HG02798 (cell line): ENCODE data around the gene CCDC187.

Experiments
- ATAC-seq: cut with Tn5 transposase; IDR thresholded peaks from one replicate; pipeline ENCODE4 v1.9.1; 2021; ENCODE audit warnings: mild to moderate bottlenecking; ENCODE audit not compliant: unreplicated experiment, poor library complexity

CCDC187 gene

DNA sequence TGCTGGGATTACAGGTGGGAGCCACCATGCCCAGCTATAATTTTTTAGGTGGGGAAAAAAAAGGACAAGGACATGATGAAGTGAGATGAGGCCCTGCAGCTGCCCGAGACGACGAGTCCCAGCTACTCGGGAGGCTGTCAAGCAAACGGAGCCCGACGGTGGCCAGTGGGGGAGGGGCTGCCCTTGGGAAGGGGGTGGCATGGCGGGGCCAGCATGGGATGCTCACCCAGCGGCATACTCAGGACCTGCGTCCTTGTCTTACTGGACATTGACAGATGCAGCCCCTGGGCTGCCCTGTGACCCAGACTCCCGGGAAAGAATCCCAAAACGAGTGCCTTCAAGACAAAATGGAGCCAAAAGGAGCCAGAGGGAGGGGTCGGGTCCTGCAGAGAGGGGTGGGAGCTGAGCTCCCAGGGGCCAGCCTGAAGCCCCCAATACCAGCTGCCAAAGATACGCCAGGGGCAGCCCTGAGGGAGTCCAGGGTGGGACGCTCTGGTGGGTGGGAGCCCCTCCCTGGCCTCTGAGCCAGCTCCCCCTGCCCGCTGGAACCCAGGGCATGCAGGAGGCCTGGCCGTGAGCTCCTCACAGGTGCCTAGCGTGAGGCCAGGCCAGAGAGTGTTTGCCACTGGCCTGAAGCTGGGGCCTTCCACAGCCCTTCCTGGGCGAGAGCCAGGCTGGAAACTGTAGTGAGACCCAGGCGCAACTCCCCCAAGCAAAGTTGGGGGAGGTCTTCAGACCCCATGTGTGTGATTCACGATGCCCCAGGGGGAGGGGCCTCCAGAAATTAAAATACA lies 15.7 kb downstream of the CCDC187 start:
- no peak for ATAC-seq

DNA sequence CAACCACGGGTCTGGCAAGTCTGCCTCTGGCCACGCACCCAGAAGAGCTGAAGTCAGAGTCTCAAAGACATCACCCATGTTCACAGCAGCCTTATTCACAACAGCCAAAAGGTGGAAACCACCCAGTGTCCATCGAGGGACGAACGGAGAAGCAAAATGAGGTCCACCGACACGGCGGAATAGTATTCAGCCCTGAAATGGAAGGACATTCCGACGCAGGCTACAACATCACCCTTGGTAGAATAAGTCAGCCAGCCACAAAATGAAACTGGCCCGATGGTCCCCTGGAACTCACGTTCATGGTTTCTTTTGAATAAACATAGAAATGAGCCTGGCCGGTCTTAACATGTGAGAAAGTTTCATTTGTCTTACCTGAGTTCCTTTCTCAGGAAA lies 16.9 kb downstream of the CCDC187 start:
- ATAC-seq: no peak

DNA sequence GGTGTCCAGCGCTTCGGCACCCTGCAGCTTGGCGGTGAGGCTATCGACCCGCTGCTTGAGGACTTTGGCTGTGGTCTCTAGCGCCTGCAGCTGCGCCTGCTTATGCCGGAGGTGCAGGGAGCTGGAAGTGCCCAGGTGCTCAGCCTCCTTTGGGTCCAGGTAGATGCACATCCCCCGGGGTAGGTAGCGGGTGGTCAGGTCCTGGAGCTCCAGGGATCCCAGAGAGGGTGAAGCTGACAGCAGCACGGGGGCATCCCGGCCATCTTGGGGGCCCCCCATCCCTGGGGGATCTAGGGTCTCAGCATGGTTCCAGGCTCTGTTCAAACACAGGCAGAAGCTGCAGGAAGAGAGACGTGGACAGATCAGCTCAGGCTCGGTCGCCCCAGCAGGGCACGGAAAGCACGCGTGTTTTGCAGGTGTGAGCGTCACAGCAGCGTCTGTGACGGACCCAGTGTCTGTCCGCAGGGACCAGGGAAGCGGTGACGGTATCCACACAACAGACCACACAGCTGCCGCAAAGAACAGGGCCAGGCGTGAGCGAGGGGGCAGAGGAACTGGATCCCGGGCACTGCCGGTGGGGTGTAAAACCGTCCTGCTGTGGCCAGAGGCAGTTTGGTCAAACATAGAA lies 17.4 kb downstream of the CCDC187 start:
- no peak for ATAC-seq

DNA sequence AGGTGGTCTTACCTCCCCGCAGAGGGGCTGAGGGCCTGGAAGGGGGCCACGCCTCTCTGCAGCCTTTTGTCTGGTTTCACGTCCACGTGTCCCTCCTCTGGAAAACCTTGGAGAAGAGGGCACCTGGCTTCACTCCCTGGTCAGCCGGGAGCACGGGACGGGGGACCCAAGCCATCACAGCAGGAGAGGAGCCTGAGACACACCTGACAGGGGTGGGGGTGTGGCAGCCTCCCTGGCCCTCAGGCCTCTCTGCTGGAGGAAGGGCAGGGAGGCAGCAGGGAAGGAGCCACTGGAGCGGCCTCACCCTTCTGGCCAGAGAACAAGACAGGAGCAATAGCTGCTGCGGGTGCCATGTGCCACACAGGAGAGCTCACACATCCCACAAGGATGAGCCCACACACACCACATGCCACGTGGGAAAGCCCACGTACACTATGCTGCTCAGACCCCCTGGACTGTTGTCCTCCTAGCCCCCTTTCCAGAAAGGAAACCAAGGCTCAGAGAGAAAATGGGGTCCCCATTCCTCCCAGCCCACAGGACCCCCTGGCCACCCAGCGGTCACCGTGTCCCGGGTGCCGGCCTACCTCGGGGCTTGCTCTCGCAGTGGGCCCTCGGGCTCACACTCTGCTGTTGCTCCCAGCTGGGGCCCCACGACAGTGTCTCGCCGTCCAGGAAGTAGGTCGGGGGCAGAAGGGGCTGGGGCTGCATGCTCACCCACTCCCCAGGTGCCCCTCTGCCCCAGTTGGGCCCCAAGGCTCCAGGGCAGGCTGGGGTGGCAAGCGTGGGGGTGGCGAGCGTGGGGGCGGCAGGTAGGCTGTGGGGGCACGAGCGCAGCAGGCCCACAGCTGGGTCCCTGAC lies 18.2 kb downstream of the CCDC187 start:
- ATAC-seq: no peak

DNA sequence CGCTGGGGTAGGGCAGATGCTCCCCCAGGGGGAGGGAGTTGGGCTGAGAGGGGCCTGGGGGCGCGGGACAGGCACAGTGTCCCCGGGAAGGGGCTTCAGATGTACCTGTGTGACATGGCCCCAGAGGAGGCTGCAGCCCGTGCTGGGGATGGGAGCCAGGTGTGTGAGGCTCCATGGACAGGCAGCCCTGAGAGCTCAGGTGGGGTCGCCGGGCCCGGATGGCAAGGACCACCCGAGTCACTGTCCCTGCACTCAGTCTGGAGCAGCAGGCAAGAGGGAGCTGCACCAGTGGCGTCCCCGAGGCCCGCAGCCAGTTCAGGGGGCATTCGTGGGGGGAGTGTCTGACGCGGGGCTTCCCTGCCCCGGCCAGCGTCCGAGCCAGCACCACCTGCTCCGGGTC lies 18.9 kb downstream of the CCDC187 start:
- no peak for ATAC-seq

DNA sequence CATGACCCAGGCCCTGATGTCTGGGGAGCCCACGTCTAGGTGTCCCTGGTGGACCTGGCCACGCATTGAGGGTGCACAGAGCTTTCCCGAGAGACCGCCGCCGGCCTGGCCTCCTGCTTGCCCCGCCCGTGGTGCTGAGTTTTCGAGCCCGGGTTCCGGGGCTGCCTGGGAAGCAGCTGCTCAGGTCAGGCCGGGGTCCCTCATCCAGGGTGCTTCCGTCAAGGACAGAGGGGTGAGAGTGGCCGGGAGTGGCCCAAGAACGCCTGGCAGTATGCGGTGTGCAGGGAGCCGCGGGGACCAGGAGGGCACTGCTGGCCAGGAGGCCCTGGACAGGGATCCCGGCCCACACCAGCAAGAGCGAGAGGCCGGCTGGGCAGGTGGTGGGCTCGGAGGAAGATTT lies 19.6 kb downstream of the CCDC187 start:
- no peak for ATAC-seq

DNA sequence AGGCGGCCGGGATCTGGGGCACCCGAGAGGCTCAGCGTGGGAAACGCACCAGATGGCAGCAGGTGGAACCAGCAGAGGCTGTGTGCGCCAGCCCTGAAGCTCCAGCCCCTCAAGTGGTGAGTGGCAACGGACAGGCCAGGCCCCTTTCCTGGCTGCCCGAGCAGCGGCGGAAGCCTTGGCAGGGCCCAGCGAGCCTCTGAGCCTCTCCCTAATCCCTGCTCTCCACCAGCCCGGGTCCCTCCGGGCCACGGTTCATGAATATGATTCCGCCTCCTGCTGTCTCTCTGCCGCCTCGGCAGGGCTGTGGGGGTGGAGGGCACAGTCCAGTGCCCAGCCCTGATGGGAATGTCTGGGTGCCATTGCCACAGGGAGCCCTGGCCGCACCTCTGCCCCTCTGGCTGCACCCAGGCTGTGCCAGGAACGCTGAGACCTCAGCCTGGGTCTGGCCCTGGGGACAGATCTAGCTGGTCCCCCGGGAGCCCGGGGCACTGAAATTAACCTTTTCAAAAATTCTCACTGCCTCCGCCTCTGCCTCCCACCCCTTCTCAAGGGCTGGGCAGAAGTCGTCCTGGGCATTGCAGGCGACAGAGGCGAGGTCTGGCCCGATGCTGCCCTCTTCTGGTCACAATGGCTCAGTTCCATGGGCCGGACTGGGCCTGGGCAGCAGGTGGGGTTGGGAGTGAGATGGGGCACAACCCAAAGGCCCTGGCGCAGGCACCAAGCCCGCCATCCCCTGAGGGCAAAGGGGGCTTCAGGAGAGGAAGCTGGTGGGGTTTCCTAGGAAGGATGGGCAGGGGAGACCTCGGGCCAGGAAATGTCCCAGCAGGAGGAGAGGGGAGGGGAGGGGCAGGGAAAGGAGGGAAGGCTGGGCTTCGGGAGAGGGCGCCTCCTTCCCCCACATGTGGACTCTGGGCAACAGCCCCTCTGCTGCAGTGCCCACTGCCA lies 20.3 kb downstream of the CCDC187 start:
- peak; percentile 71 for ATAC-seq

DNA sequence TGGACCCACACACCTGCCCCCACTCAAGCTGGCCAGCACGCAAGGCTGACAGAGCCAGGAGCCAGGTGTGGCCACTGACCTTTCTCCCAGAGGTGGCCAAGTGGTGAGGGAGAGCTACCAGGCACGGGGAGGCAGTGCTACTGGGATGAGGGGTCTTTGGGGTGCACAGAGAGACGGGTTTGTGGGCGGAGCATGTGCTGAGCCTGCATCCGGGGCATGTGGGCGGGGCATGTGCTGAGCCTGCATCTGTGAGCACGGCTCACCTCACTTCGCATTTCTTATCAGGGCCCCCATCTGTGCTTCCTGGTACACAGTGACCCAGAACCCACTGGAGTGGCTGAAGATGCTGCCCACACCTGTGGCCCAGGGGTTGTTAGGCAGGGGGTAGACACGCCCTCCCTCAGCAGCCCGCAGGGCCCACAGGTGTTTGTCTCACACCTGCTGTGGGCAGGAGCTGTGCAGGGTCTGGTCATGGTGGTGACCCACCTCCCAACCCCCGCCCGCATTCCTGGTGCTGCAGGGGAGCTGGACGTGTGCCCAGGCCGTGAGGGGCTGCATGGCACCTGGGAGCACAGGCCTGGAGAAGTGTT lies 21.5 kb downstream of the CCDC187 start:
- ATAC-seq: no peak

DNA sequence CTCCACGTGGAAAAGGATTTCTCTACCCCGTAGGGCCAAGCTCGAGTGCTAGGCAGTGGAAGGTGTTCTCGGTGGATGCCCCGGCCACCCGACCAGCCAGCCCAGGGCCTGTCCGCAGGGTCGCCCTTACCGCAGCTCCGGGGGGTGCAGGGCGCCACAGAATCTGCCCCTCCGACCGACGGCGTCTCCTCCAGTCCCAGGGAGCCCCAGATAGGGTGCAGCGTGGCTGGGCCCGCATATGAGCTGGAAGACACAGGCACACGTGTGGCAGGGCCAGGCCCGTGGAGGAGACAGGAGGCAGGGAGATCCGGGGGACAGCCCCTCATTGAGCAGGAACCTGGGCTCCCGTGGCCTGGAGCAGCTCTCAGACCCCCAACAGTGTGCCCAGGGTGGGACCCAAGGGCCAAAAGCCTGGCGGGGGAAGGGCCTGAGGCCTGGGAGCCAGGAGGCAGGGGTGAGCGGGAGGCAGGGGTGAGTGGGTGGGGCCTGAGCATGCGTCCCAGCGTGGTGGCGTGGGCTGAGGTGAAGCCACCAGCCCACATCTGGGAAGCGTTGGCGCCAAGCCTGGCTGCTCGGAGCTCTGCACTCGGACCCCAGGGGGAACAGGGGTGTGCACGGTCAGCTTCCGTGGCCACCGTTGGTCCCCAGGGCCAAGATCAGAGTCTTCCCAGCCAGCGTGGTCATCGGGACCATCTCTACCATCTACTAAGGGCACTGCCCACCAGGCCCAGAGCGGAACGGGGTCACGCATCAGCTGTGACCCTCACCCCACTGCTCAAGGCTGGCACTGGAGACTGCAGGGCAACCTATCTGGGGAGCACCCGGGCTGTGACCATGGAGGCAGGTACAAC lies 22.2 kb downstream of the CCDC187 start:
- no peak for ATAC-seq

DNA sequence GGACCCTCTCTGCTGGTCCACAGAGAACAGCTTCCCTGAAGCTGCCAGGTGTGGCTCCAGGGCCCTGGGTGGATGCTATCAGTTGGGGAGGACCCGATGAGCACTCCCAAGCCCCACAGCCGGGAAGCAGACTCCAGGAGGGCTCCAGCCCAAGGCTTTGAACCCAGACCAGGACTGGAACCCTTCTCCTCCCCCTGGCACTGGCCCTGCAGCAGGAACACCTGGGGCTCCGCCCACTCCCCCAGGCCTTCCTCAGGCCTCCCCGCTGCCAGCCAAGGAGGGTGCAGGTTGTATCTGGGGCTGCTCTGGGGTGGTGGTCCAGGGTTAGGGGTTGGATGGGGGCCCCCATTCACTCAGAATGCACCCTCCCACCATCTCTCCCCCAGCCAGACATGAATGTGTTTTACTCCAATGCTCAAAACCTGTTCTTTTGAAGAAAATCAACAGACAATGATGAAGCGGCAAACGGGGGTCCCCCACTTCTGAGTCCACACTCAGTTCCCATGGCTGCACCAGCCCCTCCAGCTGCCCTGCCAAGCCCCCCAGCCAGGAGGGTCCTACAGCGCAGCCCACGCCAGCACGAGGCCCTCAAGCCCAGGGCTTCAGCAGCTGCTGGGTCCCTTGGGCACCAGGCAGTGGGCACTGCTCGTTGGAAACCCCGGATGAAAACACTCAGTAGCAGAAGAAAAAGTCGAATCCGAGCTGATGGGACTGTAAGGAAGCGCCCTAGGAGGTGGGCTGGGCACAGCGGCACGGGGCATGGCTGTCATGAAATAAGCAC lies 23.2 kb downstream of the CCDC187 start:
- no peak for ATAC-seq

DNA sequence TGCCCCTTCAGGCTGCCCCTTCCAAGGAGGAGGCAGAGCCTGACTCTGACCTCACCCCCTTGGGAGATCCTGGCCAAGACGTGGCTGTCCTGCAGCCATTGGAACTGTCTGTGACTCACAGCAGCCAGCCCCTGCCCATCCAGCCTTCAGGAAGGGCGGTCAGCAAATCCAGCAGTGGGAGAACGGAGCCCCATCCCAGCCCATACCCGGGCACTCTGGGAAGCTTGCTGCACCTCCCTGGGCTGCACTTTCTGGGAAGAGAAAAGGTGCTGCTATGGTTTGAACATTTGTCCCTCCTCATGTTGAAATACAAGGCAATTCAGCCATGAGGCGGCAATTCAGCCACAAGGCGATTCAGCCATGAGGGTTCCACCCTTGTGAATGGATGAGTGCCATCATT lies 24.4 kb downstream of the CCDC187 start:
- no peak for ATAC-seq

DNA sequence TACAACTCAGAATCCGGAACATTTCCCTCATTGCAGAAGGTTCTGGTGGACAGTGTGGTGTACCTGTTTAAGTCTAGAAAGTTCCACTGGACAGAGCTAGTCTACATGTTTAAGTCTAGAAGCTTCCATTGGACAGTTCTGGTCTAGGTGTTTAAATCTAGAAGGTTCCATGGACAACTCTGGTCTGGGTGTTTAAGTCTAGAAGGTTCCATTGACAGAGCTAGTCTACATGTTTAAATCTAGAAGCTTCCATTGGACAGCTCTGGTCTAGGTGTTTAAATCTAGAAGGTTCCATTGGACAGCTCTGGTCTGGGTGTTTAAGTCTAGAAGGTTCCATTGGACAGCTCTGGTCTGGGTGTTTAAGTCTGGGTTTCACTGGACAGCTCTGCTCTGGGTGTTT lies 25.0 kb downstream of the CCDC187 start:
- ATAC-seq: no peak

DNA sequence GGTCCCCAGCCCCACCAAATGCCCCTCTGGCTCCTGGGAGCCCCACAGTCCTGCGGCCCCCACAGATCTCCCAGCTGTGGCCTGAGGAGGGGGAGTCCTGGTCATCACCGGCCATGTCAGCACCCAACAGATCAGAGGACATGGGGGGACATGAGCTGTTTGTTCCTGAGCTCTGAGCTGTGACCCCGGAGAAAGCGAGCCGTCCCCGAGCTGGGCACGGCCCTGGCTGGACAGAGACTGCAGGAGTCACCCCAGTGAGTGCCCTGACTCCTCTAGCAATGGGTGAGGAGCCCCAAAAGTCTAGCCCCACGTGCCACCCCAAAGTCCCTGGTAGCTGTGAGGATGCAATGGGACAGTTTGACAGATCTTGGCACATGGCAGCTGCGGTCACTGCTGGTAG lies 25.7 kb downstream of the CCDC187 start:
- ATAC-seq: no peak

DNA sequence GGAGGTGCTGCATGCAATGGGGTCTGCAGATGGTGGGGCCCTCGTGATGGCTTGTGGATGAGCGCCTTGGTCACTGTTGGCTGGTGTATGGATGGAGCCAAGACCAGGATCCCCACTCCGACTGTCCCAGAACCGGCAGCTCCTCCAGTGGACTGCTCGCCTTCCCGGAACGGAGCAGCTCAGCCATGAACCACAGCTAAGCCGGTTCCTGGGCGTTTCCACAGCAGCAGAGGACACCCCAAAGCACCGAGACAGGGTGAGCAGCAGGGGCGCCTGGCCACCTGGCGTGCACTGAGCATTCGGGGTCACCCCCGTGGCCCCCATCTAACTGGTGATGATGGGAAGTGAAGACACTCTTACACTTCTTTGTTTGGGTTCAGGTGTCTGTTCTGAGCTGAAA lies 26.1 kb downstream of the CCDC187 start:
- ATAC-seq: no peak

DNA sequence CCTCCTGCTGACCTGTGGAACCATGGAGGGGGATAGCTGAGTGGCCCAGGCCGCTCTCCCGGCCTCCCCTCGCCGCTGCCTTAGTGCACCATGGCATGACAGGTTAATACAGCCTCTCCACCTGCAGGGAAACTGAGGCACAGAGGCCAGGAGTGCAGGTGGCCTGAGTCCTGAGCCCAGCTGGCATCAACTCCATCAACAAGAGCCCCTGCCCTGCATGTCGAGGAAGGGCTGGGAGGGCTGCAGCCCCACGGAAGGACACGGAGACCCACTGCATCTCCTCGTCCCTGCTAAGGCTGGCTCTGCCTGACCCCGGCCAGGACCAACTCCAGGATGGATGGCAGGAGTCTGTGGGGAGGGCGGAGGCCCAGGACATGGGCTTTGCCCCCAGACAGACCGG lies 27.2 kb downstream of the CCDC187 start:
- no peak for ATAC-seq

DNA sequence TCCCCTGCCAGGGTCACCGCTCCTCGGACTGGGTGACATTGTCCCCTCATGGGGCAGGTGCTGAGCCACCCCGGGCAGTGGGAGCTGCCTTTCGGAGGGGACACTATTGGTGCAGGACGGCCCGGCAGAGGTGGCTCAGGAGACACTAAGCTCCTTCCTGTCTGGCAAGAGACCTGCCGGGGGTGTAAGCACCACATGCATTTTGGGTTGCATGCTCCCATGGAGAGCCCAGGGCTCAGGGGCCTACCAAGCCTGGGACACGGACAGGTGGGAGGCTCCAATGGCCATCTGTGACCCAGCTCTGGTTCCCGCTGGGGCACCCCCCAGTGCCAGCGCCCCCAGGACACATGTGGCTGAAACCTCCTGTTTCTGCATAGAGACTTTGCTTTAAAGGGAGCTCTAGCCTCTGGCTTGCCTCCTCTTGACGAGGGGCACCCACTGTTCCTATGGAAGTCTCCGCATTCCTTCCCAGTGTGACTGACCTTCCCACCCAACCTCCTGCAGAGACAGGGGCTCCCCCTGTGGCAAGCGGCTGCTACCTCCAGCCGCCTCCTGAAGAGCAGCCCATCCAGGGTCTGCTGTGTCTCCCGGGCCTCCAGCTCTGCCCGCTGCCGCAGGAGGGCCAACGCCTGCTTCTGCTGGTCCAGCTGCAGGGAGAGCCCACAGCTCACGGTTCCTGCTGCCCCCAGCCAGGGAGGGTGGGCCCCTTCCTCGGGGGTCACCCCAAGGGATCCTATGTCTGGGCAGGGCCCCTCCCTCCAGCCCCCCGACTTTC lies 28.1 kb downstream of the CCDC187 start:
- ATAC-seq: no peak
